HCT116 (cell line): ENCODE results near the gene ZNF800. TPM values are rescaled to one million over a fixed set of nuclear protein-coding genes. Genes with fewer than 3 reads are reported as not detected.

Experiments
- ATAC-seq: fragments of 200-7000 bp; cut with Tn5 transposase; 2 replicates; pipeline ENCODE4 v1.9.1; 2020; ENCODE audit warnings: mild to moderate bottlenecking, moderate library complexity
- BruUV-seq: library from RNA; stranded (reverse); fragments of 400-500 nt; replicated peaks from 2 replicates; lab custom pipeline; 2021; lab: Mats Ljungman, UMichigan
- CTCF ChIA-PET: fragments of 300-600 bp; sonication (Branson Sonifier 250); formaldehyde crosslinking; loops from one replicate; lab custom pipeline; 2021; ENCODE audit warnings: antibody characterized with exemption; lab: Charles Lee
- POLR2A ChIA-PET: fragments of 300-600, 350-600 bp; sonication (Branson Sonifier 250); formaldehyde crosslinking; loops from one replicate; lab custom pipeline; 2021; ENCODE audit warnings: antibody characterized with exemption; lab: Charles Lee
- RAD21 ChIA-PET, 2 experiments: fragments of 300-600 bp; sonication (Branson Sonifier 250); formaldehyde crosslinking; loops; one replicate each; lab custom pipeline; 2023; ENCODE audit warnings: low total read pairs in 2 of 2; ENCODE audit not compliant: uncharacterized antibody in 2 of 2, unreplicated experiment in 2 of 2, low non-redundant PET in 1 of 2; lab: Charles Lee
- DNase-seq: peaks from one replicate; pipeline ENCODE4 v3.0.0-alpha.2; 2010; ENCODE audit warnings: low read depth, low spot score
- H2AFZ ChIP-seq: fragments of 200-600 bp; shearing (Covaris generic), sonication (generic); 2 replicates; pipeline ENCODE4 v1.6.1; 2017; ENCODE audit warnings: low read depth, mixed run types, mixed read lengths, antibody characterized with exemption, low read length; ENCODE audit not compliant: poor library complexity, severe bottlenecking
- H3K27ac ChIP-seq: 2 replicates; pipeline ENCODE4 v1.5.1; 2012; ENCODE audit warnings: low read depth, low read length
- H3K27me3 ChIP-seq: fragments of 200-600 bp; sonication (generic); 2 replicates; pipeline ENCODE4 v1.6.1; 2016; ENCODE audit warnings: mixed run types, low read length, mixed read lengths; ENCODE audit not compliant: insufficient read depth
- H3K36me3 ChIP-seq, 2 experiments: fragments of 200-500 bp in 1 of 2; fragments of 200-600 bp in 1 of 2; sonication (Bioruptor generic) in 1 of 2; sonication (generic) in 1 of 2; 2 replicates each; pipeline versions ENCODE4 v1.5.1 to v1.6.1; 2014 to 2016; ENCODE audit warnings: low read length in 2 of 2, inconsistent platforms in 1 of 2, mixed read lengths in 1 of 2, mixed run types in 1 of 2; ENCODE audit not compliant: insufficient read depth in 2 of 2, control insufficient read depth in 1 of 2
- H3K4me1 ChIP-seq, 2 experiments: fragments of 200-600 bp in 1 of 2; sonication (generic) in 1 of 2; 2 replicates each; pipeline versions ENCODE4 v1.5.1 to v1.6.1; 2012 to 2017; ENCODE audit warnings: low read length in 2 of 2, inconsistent platforms in 1 of 2, mild to moderate bottlenecking in 1 of 2, mixed read lengths in 1 of 2, mixed run types in 1 of 2, moderate library complexity in 1 of 2; ENCODE audit not compliant: insufficient read depth in 2 of 2, control insufficient read depth in 1 of 2
- H3K4me2 ChIP-seq: fragments of 200-600 bp; sonication (generic); 2 replicates; pipeline ENCODE4 v1.6.1; 2017; ENCODE audit warnings: mixed run types, low read length, mixed read lengths
- H3K4me3 ChIP-seq, 2 experiments: fragments of 200-600 bp in 1 of 2; sonication (generic) in 1 of 2; replicated peaks in 1 of 2; 2 replicates each; pipeline ENCODE4 v1.5.1; 2011 to 2016; ENCODE audit warnings: low read length in 2 of 2, control low read depth in 1 of 2, low read depth in 1 of 2, mild to moderate bottlenecking in 1 of 2, mixed read lengths in 1 of 2, mixed run types in 1 of 2
- H3K79me2 ChIP-seq: fragments of 200-600 bp; sonication (generic); 2 replicates; pipeline ENCODE4 v1.6.1; 2017; ENCODE audit warnings: mild to moderate bottlenecking, mixed run types, low read length, moderate library complexity, mixed read lengths; ENCODE audit not compliant: insufficient read depth
- H3K9ac ChIP-seq: fragments of 200-600 bp; sonication (generic); 2 replicates; pipeline ENCODE4 v1.6.1; 2016; ENCODE audit warnings: low read length, mixed read lengths
- H3K9me2 ChIP-seq: fragments of 200-600 bp; sonication (generic), shearing (Covaris generic); 2 replicates; pipeline ENCODE4 v1.6.1; 2017; ENCODE audit warnings: mixed run types, mild to moderate bottlenecking, moderate library complexity; ENCODE audit not compliant: insufficient read depth
- H3K9me3 ChIP-seq, 2 experiments: fragments of 200-500 bp in 1 of 2; fragments of 200-600 bp in 1 of 2; sonication (Bioruptor generic) in 1 of 2; sonication (generic) in 1 of 2; 2 replicates each; pipeline ENCODE4 v1.6.1; 2014 to 2017; ENCODE audit warnings: low read length in 2 of 2, mixed read lengths in 2 of 2, inconsistent platforms in 1 of 2, low read depth in 1 of 2, mild to moderate bottlenecking in 1 of 2, mixed run types in 1 of 2, moderate library complexity in 1 of 2; ENCODE audit not compliant: control insufficient read depth in 1 of 2, insufficient read depth in 1 of 2
- H4K20me1 ChIP-seq: fragments of 200-600 bp; sonication (generic), shearing (Covaris generic); 2 replicates; pipeline ENCODE4 v1.6.1; 2017; ENCODE audit warnings: mixed run types, mild to moderate bottlenecking, moderate library complexity; ENCODE audit not compliant: insufficient read depth
- CBX3 ChIP-seq: IDR thresholded peaks from 2 replicates; pipeline ENCODE4 v1.6.1; 2012; ENCODE audit warnings: low read depth
- EGR1 ChIP-seq: IDR thresholded peaks from 2 replicates; pipeline ENCODE4 v1.6.1; 2012; ENCODE audit warnings: low read depth
- ELF1 ChIP-seq: IDR thresholded peaks from 2 replicates; pipeline ENCODE4 v1.6.1; 2012; ENCODE audit warnings: low read depth, borderline replicate concordance
- EZH2 ChIP-seq: fragments of 200-600 bp; sonication (generic); IDR thresholded peaks from 2 replicates; pipeline ENCODE4 v1.6.1; 2017; ENCODE audit warnings: antibody characterized with exemption, mixed run types
- EZH2phosphoT487 ChIP-seq: fragments of 200-600 bp; IDR thresholded peaks from 2 replicates; pipeline ENCODE4 v1.6.1; 2018; ENCODE audit warnings: antibody characterized with exemption, borderline replicate concordance
- FOSL1 ChIP-seq: IDR thresholded peaks from 2 replicates; pipeline ENCODE4 v1.6.1; 2012; ENCODE audit warnings: low read depth
- JUND ChIP-seq: IDR thresholded peaks from 2 replicates; pipeline ENCODE4 v1.6.1; 2012
- POLR2A ChIP-seq: IDR thresholded peaks from 2 replicates; pipeline ENCODE4 v1.7.0; 2011; ENCODE audit warnings: borderline replicate concordance; ENCODE audit not compliant: insufficient read depth, insufficient read length; ENCODE audit errors: extremely low read depth
- POLR2AphosphoS5 ChIP-seq: IDR thresholded peaks from 2 replicates; pipeline ENCODE4 v1.6.1; 2011; ENCODE audit warnings: mild to moderate bottlenecking, low read depth, low read length, moderate library complexity
- SIN3A ChIP-seq: IDR thresholded peaks from 2 replicates; pipeline ENCODE4 v1.6.1; 2012; ENCODE audit warnings: low read depth
- SP1 ChIP-seq: IDR thresholded peaks from 2 replicates; pipeline ENCODE4 v1.6.1; 2012; ENCODE audit warnings: low read depth
- YY1 ChIP-seq: IDR thresholded peaks from 2 replicates; pipeline ENCODE4 v1.6.1; 2011; ENCODE audit warnings: low read length, low read depth, moderate library complexity, mild to moderate bottlenecking; ENCODE audit not compliant: insufficient replicate concordance; ENCODE audit errors: extremely low read depth
- intact Hi-C: fragments of 100-400 bp; cut with micrococcal nuclease; formaldehyde crosslinking; loops from 2 replicates; pipeline ENCODE4 v1.10.0; 2022
- total RNA-seq: library from RNA; stranded (reverse); gene quantifications from one replicate; pipeline ENCODE4 v1.2.1, GENCODE V29; 2021; ENCODE audit not compliant: unreplicated experiment
- TF ChIP-seq, protein P1 (sequence below): IDR thresholded peaks from 2 replicates; pipeline ENCODE4 v1.6.1; 2012; ENCODE audit warnings: low read depth
- TF ChIP-seq, protein P2 (sequence below), 3 experiments: fragments of 200-600 bp in 1 of 3; sonication (generic) in 1 of 3; IDR thresholded peaks in 2 of 3; conservative IDR thresholded peaks in 1 of 3; 2 replicates each; pipeline ENCODE4 v1.5.1; 2012 to 2017; ENCODE audit warnings: low read depth in 2 of 3, low read length in 2 of 3, antibody characterized with exemption in 1 of 3, borderline replicate concordance in 1 of 3, control low read depth in 1 of 3, mild to moderate bottlenecking in 1 of 3, mixed read lengths in 1 of 3, mixed run types in 1 of 3, moderate library complexity in 1 of 3; ENCODE audit not compliant: insufficient read depth in 1 of 3

Gene ZNF800
- total RNA-seq, 1 experiment from 2014 or later = 30.9 TPM

DNA sequence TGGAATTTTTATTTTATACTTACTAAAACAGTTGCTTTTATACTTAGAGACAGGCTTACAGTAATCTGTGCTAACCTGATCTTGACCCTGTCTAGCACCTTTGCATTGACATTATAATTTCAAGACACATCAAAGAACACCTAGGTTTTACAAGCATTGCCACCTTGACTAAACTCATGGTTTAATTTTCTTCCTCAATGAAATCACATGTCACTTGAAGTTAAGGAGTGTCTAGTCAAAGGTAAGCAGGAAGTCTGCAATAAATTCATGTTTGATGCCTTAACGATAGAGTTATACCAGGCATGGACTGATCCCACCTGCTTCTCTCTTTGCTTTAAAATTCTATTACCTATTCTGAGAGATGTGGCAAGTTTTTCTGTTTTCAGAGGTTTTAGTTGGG lies 62.4 kb downstream of the ZNF800 start:
- no peak for ATAC-seq
- H3K9ac ChIP-seq = no peak overlapping the region

More for the DNA sequence above, 62.4 kb downstream of the ZNF800 start:
- no peak overlapping the region for H3K4me3 ChIP-seq
- peaks cover 51% of the 10 kb centered on the region for H3K27me3 ChIP-seq
- no peak for DNase-seq
- no peaks in the 10 kb centered on the region for H4K20me1 ChIP-seq
- TF ChIP-seq EGR1 (no peak), EZH2 (no peak), POLR2A (no peak), EZH2phosphoT487 (no peak), SIN3A (no peak), POLR2AphosphoS5 (no peak), ELF1 (no peak), YY1 (no peak), SP1 (no peak), JUND (no peak), FOSL1 (no peak), CBX3 (no peak)
- TF ChIP-seq, protein P1, sequence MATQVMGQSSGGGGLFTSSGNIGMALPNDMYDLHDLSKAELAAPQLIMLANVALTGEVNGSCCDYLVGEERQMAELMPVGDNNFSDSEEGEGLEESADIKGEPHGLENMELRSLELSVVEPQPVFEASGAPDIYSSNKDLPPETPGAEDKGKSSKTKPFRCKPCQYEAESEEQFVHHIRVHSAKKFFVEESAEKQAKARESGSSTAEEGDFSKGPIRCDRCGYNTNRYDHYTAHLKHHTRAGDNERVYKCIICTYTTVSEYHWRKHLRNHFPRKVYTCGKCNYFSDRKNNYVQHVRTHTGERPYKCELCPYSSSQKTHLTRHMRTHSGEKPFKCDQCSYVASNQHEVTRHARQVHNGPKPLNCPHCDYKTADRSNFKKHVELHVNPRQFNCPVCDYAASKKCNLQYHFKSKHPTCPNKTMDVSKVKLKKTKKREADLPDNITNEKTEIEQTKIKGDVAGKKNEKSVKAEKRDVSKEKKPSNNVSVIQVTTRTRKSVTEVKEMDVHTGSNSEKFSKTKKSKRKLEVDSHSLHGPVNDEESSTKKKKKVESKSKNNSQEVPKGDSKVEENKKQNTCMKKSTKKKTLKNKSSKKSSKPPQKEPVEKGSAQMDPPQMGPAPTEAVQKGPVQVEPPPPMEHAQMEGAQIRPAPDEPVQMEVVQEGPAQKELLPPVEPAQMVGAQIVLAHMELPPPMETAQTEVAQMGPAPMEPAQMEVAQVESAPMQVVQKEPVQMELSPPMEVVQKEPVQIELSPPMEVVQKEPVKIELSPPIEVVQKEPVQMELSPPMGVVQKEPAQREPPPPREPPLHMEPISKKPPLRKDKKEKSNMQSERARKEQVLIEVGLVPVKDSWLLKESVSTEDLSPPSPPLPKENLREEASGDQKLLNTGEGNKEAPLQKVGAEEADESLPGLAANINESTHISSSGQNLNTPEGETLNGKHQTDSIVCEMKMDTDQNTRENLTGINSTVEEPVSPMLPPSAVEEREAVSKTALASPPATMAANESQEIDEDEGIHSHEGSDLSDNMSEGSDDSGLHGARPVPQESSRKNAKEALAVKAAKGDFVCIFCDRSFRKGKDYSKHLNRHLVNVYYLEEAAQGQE = no peak
- TF ChIP-seq, protein P2, sequence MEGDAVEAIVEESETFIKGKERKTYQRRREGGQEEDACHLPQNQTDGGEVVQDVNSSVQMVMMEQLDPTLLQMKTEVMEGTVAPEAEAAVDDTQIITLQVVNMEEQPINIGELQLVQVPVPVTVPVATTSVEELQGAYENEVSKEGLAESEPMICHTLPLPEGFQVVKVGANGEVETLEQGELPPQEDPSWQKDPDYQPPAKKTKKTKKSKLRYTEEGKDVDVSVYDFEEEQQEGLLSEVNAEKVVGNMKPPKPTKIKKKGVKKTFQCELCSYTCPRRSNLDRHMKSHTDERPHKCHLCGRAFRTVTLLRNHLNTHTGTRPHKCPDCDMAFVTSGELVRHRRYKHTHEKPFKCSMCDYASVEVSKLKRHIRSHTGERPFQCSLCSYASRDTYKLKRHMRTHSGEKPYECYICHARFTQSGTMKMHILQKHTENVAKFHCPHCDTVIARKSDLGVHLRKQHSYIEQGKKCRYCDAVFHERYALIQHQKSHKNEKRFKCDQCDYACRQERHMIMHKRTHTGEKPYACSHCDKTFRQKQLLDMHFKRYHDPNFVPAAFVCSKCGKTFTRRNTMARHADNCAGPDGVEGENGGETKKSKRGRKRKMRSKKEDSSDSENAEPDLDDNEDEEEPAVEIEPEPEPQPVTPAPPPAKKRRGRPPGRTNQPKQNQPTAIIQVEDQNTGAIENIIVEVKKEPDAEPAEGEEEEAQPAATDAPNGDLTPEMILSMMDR (IDR thresholded peaks at IDR 0.05 in 2 of 3, conservative IDR thresholded peaks at IDR 0.05 in 1 of 3; ENCODE audit: borderline replicate concordance in 1 of 3, insufficient read depth in 1 of 3, low read depth in 2 of 3, low read length in 2 of 3) = no peak
- H3K36me3 ChIP-seq = no peaks in the 10 kb centered on the region
- ChIA-PET POLR2A (no interaction called here), RAD21 (no interaction called here), CTCF (no interaction called here)
- no peaks in the 10 kb centered on the region for H3K4me1 ChIP-seq
- H3K27ac ChIP-seq = no peak overlapping the region
- H2AFZ ChIP-seq = no peak overlapping the region
- no peaks in the 10 kb centered on the region for H3K79me2 ChIP-seq
- no peak overlapping the region for H3K4me2 ChIP-seq
- H3K9me3 ChIP-seq = no peaks in the 10 kb centered on the region
- no peaks in the 10 kb centered on the region for H3K9me2 ChIP-seq
- intact Hi-C loops = no loop called here
- BruUV-seq = no TSS peak
